DND-41 (cell line): ENCODE data around the gene SEPTIN5.
A peak's percentile ranks its signal among the peaks of the same experiment; 100 is the strongest.

Source experiments
- ATAC-seq: fragments of 200-7000 bp; cut with Tn5 transposase; 3 replicates; pipeline ENCODE4 v1.9.1; 2021; ENCODE audit warnings: low read depth; ENCODE audit not compliant: insufficient read depth
- DNase-seq: peaks from one replicate; pipeline ENCODE4 v3.0.0-alpha.2; 2020
- H2AFZ ChIP-seq: 2 replicates; pipeline ENCODE4 v1.6.0; 2012; ENCODE audit warnings: low read depth, low read length
- H3K27ac ChIP-seq: 2 replicates; pipeline ENCODE4 v1.5.1; 2012; ENCODE audit warnings: low read length, inconsistent platforms
- H3K27me3 ChIP-seq: fragments of 200-600 bp; sonication (generic); 2 replicates; pipeline ENCODE4 v1.6.0; 2012; ENCODE audit warnings: low read length, mild to moderate bottlenecking, inconsistent platforms; ENCODE audit not compliant: insufficient read depth, poor library complexity
- H3K36me3 ChIP-seq: 2 replicates; pipeline ENCODE4 v1.5.1; 2012; ENCODE audit warnings: low read length, inconsistent platforms; ENCODE audit not compliant: insufficient read depth
- H3K4me1 ChIP-seq: 2 replicates; pipeline ENCODE4 v1.5.1; 2012; ENCODE audit warnings: mild to moderate bottlenecking, low read length; ENCODE audit not compliant: insufficient read depth
- H3K4me2 ChIP-seq: 2 replicates; pipeline ENCODE4 v1.6.0; 2012; ENCODE audit warnings: mild to moderate bottlenecking, moderate library complexity, low read length, inconsistent platforms; ENCODE audit not compliant: insufficient read depth
- H3K4me3 ChIP-seq, 2 experiments: fragments of 200-600 bp in 1 of 2; shearing (Covaris generic) in 1 of 2; 2 replicates each; pipeline ENCODE4 v1.5.1; 2012 to 2016; ENCODE audit warnings: inconsistent platforms in 2 of 2, low read length in 2 of 2, mild to moderate bottlenecking in 2 of 2, low read depth in 1 of 2, moderate library complexity in 1 of 2
- H3K79me2 ChIP-seq: 2 replicates; pipeline ENCODE4 v1.6.0; 2012; ENCODE audit warnings: low read length, inconsistent platforms; ENCODE audit not compliant: insufficient read depth
- H3K9ac ChIP-seq: 2 replicates; pipeline ENCODE4 v1.6.0; 2012; ENCODE audit warnings: low read depth, mild to moderate bottlenecking, inconsistent platforms, low read length, moderate library complexity
- H3K9me3 ChIP-seq: 2 replicates; pipeline ENCODE4 v1.5.1; 2012; ENCODE audit warnings: low read length, moderate library complexity, mild to moderate bottlenecking, inconsistent platforms; ENCODE audit not compliant: insufficient read depth, severe bottlenecking
- H4K20me1 ChIP-seq: 2 replicates; pipeline ENCODE4 v1.6.0; 2012; ENCODE audit warnings: low read length; ENCODE audit not compliant: insufficient read depth
- EZH2 ChIP-seq: IDR thresholded peaks from 3 replicates; pipeline ENCODE4 v1.6.1; 2012; ENCODE audit warnings: borderline replicate concordance, low read depth, mild to moderate bottlenecking, moderate library complexity, low read length, inconsistent platforms; ENCODE audit not compliant: severe bottlenecking
- TF ChIP-seq, protein P1 (sequence below): IDR thresholded peaks from 2 replicates; pipeline ENCODE4 v1.5.1; 2012; ENCODE audit warnings: borderline replicate concordance, low read length, moderate library complexity, mild to moderate bottlenecking; ENCODE audit not compliant: poor library complexity, severe bottlenecking; ENCODE audit errors: extremely low read depth

Gene SEPTIN5

GRCh38 chr22:19766511-19767426, 52.5 kb downstream of the SEPTIN5 start:
- Histone ChIP-seq H3K9ac (peak overlapping the region; percentile 66), H3K36me3 (no peaks in the 10 kb centered on the region), H2AFZ (peak overlapping the region; percentile 38; the same call in 1 of the 2 replicates), H3K4me1 (peaks cover 20% of the 10 kb centered on the region), H3K4me3 (peak overlapping the region; percentile 28 to 63; a peak in 3 of 4 replicates), H3K4me2 (peak overlapping the region; percentile 53), H3K27ac (peak overlapping the region; percentile 39), H3K9me3 (no peaks in the 10 kb centered on the region), H4K20me1 (peaks cover 27% of the 10 kb centered on the region), H3K79me2 (peaks cover 54% of the 10 kb centered on the region), H3K27me3 (peaks cover 9% of the 10 kb centered on the region)
- DNase-seq: peak; percentile 80
- ATAC-seq: peak; percentile 74
- TF ChIP-seq, protein P1, sequence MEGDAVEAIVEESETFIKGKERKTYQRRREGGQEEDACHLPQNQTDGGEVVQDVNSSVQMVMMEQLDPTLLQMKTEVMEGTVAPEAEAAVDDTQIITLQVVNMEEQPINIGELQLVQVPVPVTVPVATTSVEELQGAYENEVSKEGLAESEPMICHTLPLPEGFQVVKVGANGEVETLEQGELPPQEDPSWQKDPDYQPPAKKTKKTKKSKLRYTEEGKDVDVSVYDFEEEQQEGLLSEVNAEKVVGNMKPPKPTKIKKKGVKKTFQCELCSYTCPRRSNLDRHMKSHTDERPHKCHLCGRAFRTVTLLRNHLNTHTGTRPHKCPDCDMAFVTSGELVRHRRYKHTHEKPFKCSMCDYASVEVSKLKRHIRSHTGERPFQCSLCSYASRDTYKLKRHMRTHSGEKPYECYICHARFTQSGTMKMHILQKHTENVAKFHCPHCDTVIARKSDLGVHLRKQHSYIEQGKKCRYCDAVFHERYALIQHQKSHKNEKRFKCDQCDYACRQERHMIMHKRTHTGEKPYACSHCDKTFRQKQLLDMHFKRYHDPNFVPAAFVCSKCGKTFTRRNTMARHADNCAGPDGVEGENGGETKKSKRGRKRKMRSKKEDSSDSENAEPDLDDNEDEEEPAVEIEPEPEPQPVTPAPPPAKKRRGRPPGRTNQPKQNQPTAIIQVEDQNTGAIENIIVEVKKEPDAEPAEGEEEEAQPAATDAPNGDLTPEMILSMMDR: peak; percentile 47
- peak; percentile 87 for TF ChIP-seq EZH2

- H3K27me3 ChIP-seq: peaks cover 9% of the 10 kb centered on the region
- H3K4me1 ChIP-seq: peaks cover 20% of the 10 kb centered on the region
- H3K79me2 ChIP-seq: peaks cover 57% of the 10 kb centered on the region
- no peaks in the 10 kb centered on the region for H3K9me3 ChIP-seq
- DNase-seq: no peak
- H3K9ac ChIP-seq: peak overlapping the region; percentile 66; the same call in 1 of the 2 replicates
- H4K20me1 ChIP-seq: peaks cover 28% of the 10 kb centered on the region
- TF ChIP-seq, protein P1: no peak
- TF ChIP-seq EZH2: no peak
- peak overlapping the region; percentile 53 for H3K4me2 ChIP-seq
- H3K27ac ChIP-seq: no peak overlapping the region
- ATAC-seq: peak; percentile 56
- H3K4me3 ChIP-seq: peak overlapping the region in 1 of 2 experiments; percentile 63; a peak in 2 of 4 replicates
- H2AFZ ChIP-seq: no peak overlapping the region
- H3K36me3 ChIP-seq: no peaks in the 10 kb centered on the region
These were observed 53.4 kb downstream of the SEPTIN5 start for GRCh38 chr22:19767427-19768341.

DNA sequence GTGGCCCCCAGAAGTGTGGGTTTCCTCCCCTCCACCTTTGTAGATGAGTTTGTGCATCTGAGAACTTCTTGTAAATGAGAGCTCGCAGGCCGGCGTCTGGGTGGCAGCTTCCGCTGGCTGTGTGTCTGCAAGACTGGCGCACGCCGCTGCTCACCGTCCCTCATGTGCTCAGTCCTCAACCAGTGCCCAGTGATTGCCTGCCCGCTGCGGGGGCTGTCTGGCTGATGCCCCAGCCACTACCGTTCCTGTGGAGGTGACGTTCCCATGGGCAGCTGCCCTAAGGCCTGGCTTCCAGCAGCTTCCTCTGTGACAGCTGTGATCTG, 55.1 kb downstream of the SEPTIN5 start:
- DNase-seq: no peak
- Histone ChIP-seq H3K79me2 (peaks cover 63% of the 10 kb centered on the region), H3K27ac (no peak overlapping the region), H3K9me3 (no peaks in the 10 kb centered on the region), H2AFZ (no peak overlapping the region), H4K20me1 (peaks cover 35% of the 10 kb centered on the region), H3K4me2 (no peak overlapping the region), H3K4me3 (no peak overlapping the region), H3K27me3 (peaks cover 9% of the 10 kb centered on the region), H3K36me3 (no peaks in the 10 kb centered on the region), H3K4me1 (peaks cover 20% of the 10 kb centered on the region), H3K9ac (no peak overlapping the region)
- no peak for ATAC-seq
- no peak for TF ChIP-seq EZH2
- TF ChIP-seq, protein P1: no peak
